Lower leg skin (tissue), 4 donors: ENCODE results near the gene KRT83. TPM values are rescaled to one million over a fixed set of nuclear protein-coding genes. Genes with fewer than 3 reads are reported as not detected.

Source experiments
- DNase-seq, 2 donors: peaks; one replicate each; pipeline ENCODE4 v3.0.0-alpha.2; 2019; ENCODE audit warnings: low spot score in 2 of 2
- H3K4me3 ChIP-seq: fragments of 200-600 bp; sonication (generic); 2 replicates; pipeline ENCODE4 v1.5.1; 2017; ENCODE audit warnings: mild to moderate bottlenecking, low read depth; ENCODE audit not compliant: poor library complexity, severe bottlenecking
- CTCF ChIP-seq, 3 donors: fragments of 450-650 bp; IDR thresholded peaks; one replicate each; pipeline ENCODE4 v1.5.1; 2016; ENCODE audit warnings: antibody characterized with exemption in 3 of 3, mild to moderate bottlenecking in 3 of 3, moderate library complexity in 2 of 3
- POLR2A ChIP-seq, 2 donors: fragments of 450-650 bp; IDR thresholded peaks; one replicate each; pipeline ENCODE4 v1.6.1; 2016 to 2017; ENCODE audit warnings: antibody characterized with exemption in 2 of 2, mild to moderate bottlenecking in 1 of 2, moderate library complexity in 1 of 2
- WGBS, 2 donors: methylation state at CpG; one replicate each; pipeline ENCODE4 v1.1.5; 2018; 5-methylcytosine and 5-hydroxymethylcytosine counted together
- intact Hi-C: fragments of 100-400 bp; cut with DNase I; formaldehyde crosslinking; loops from one replicate; pipeline ENCODE4 v1.15.0; 2023; ENCODE audit warnings: low total_unique reads
- total RNA-seq, 4 donors: library from RNA; depleted of rRNA; stranded (reverse); fragments of >200 nt; gene quantifications; one replicate each; pipeline ENCODE4 v1.1.0, GENCODE V29; 2016

KRT83 gene
- total RNA-seq: 10 to 100 TPM in 1 of 4 donors, 1 to 10 TPM in 1, not detected in 2; 2.1 to 34.7 TPM

DNA sequence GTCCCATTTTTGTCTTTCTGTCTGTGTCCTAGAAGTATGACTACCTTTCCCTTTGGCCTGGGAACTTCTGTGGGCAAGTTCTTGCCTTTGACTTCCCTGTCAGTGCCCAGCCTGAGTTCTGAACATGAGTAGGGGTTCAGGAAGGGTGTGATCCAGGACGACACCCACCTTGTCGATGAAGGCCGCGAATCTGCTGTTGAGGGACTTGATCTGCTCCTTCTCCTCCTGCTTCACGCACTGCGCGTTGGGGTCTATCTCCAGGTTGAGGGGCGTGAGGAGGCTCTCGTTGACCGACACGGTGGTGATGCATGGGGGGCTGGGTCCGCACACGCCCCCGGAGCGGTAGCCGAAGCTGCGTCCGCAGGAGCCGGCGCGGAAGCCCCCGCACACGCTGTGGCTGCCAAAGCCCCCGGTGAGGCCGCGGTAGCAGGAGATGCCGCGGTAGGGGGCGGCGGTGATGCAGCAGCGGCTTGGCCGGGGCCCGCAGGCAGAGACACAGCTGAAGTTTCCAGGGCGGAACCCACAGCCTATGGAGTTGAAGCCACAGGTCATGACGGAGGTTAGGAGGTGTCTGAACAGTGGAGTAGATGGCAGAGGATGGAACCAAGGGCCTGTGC lies at the start of gene KRT83:
TSS of gene KRT83 (minus strand) at position 615 of the 617 bp plus-strand sequence. CDS start at position 552, 63 bp downstream.
- H3K4me3 ChIP-seq: no peak within 1 kb of the TSS
- intact Hi-C loops: no loop called here
- TF ChIP-seq CTCF (IDR thresholded peaks at IDR 0.05) (no peak), POLR2A (IDR thresholded peaks at IDR 0.05) (no peak)
- 69 to 84% methylated on average over 22 to 35 of the region's 35 CpGs for WGBS, 2 donors
- peak in 1 of 2 donors; percentile 71 for DNase-seq

DNA sequence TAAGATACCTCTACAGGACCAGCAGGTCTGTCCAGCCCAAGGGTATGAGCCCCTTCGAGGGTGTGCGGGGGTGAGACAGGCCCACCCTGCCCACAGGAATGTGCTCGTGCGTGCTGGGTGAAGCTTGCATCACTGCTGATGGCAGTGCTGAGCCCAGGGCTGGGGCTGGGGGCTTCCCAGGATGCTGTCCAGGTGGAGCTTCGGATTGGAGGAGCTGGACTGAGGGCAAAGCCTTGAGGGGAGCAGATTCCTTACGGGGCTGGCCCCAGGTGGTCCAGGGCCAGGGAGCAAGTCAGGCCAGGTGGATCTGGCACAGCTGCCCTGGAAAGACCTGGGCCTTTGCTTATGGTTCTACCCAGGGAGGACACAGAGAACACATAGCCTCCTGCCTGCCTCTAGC lies 48.6 kb upstream of the KRT83 start:
- DNase-seq: no peak
- intact Hi-C loops: loop anchor here (5.0 kb wide), 2 partner anchors 218 to 512 kb away; no protein-coding TSS in a partner anchor
- no peak overlapping the region for H3K4me3 ChIP-seq
- WGBS, 2 donors: 83 to 84% methylated on average over 2 to 6 of the region's 6 CpGs
- no peak for TF ChIP-seq POLR2A (IDR thresholded peaks at IDR 0.05)
- no peak for TF ChIP-seq CTCF (IDR thresholded peaks at IDR 0.05)

DNA sequence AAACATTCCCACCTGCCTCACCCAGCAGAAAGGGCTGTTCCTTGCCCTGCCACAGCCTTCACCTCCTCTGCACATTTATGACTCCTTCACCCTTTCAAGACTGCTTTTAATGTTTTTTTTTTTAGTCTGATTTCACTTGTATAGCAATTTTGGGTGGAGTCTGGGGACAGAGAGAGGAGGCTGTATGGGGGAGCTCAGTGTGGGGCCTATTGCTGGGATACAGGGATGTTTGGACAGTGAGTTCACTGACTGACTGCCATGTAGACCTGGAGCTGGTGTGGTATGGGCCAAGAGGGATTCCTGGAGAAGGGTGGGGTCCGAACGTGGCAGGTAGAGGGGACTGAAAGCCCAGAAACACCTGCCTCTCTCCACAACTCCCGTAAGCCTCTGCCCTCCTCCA lies 48.0 kb upstream of the KRT83 start:
- no peak for DNase-seq
- TF ChIP-seq POLR2A (IDR thresholded peaks at IDR 0.05) (no peak), CTCF (IDR thresholded peaks at IDR 0.05) (no peak)
- WGBS, 2 donors: 72 to 87% methylated on average over 3 of the region's 3 CpGs
- H3K4me3 ChIP-seq: no peak overlapping the region
- intact Hi-C loops: no loop called here

DNA sequence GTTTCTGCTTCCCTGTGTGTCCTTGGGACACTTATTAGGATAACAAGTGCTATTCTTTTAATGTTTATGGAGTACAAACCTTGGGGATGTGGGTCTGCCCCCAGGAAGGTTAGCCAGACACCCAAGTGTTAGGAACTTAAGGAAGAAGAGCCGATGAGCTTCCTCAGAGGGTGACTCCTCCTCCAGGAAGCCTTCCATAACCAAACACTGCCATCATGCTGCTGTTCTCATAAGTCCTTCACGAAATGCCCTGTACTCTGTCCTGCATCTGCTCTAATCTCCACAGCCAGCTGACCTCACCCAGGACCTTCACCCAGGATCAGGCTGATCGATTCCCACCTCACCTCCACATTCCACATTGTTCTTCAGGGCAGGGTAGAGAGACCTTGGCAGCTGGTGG lies 47.3 kb upstream of the KRT83 start:
- H3K4me3 ChIP-seq: no peak overlapping the region
- intact Hi-C loops: no loop called here
- TF ChIP-seq POLR2A (IDR thresholded peaks at IDR 0.05) (no peak), CTCF (IDR thresholded peaks at IDR 0.05) (no peak)
- DNase-seq: no peak
- WGBS, 2 donors: 63 to 92% methylated on average over 3 of the region's 3 CpGs

DNA sequence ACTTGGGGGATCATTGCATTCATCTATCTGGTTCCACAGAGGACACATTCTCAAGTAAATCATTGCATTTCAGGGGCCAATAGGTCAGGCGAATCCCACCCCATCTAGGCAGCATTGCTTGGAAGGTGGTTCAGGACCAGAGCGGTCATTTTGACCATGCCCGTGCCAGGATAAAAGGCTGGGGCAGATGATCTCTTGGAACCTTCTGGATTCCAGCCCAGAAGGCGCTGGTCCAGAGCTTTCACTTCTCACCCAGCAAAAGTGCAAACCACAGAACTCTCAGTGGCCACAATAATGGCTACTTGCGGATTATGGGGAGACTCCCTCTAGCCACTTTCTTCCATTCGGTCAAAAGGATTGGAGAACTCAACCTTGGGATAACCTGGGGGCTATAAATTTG lies 46.7 kb upstream of the KRT83 start:
- TF ChIP-seq POLR2A (IDR thresholded peaks at IDR 0.05) (no peak), CTCF (IDR thresholded peaks at IDR 0.05) (no peak)
- 84 to 90% methylated on average over 6 of the region's 6 CpGs for WGBS, 2 donors
- intact Hi-C loops: no loop called here
- DNase-seq: no peak
- H3K4me3 ChIP-seq: no peak overlapping the region
